Ishikawa (cell line): Measurements from ENCODE around the gene OR1K1.

Experiments
- CEBPB ChIP-seq: IDR thresholded peaks from 2 replicates; pipeline ENCODE4 v1.6.1; 2012
- CREB1 ChIP-seq: IDR thresholded peaks from 2 replicates; pipeline ENCODE4 v1.6.1; 2012; ENCODE audit warnings: low read depth
- EP300 ChIP-seq: IDR thresholded peaks from 2 replicates; pipeline ENCODE4 v1.6.1; 2012; ENCODE audit warnings: borderline replicate concordance
- FOXM1 ChIP-seq: IDR thresholded peaks from 2 replicates; pipeline ENCODE4 v1.6.1; 2012; ENCODE audit warnings: low read depth, borderline replicate concordance
- MAX ChIP-seq: IDR thresholded peaks from 2 replicates; pipeline ENCODE4 v1.6.1; 2012
- NFIC ChIP-seq: IDR thresholded peaks from 2 replicates; pipeline ENCODE4 v1.6.1; 2012
- RAD21 ChIP-seq: IDR thresholded peaks from 2 replicates; pipeline ENCODE4 v1.6.1; 2012; ENCODE audit warnings: low read depth
- REST ChIP-seq: IDR thresholded peaks from 2 replicates; pipeline ENCODE4 v1.6.1; 2012; ENCODE audit warnings: low read depth, mild to moderate bottlenecking
- TAF1 ChIP-seq: IDR thresholded peaks from 2 replicates; pipeline ENCODE4 v1.6.1; 2012; ENCODE audit warnings: low read depth, mild to moderate bottlenecking
- TCF12 ChIP-seq: IDR thresholded peaks from 2 replicates; pipeline ENCODE4 v1.6.1; 2012; ENCODE audit warnings: low read depth
- TEAD4 ChIP-seq: IDR thresholded peaks from 2 replicates; pipeline ENCODE4 v1.6.1; 2012
- USF1 ChIP-seq: IDR thresholded peaks from 2 replicates; pipeline ENCODE4 v1.6.1; 2012
- YY1 ChIP-seq: IDR thresholded peaks from 2 replicates; pipeline ENCODE4 v1.6.1; 2012; ENCODE audit warnings: low read depth

GRCh38 chr9:122844137-122844536, 44.2 kb downstream of the OR1K1 start:
- TF ChIP-seq MAX, result no peak
- no peak for TF ChIP-seq CEBPB
- TF ChIP-seq CREB1, result no peak
- TF ChIP-seq NFIC, result no peak
- TF ChIP-seq FOXM1, result no peak
- no peak for TF ChIP-seq TEAD4
- TF ChIP-seq REST, result no peak
- no peak for TF ChIP-seq TAF1
- no peak for TF ChIP-seq USF1
- no peak for TF ChIP-seq EP300
- no peak for TF ChIP-seq YY1
- TF ChIP-seq TCF12, result no peak
- TF ChIP-seq RAD21, result no peak
